K562 treated with DMSO at 1 percent for 12 hours (cell line): ENCODE data around the gene CXorf38. TPM values are rescaled to one million over a fixed set of nuclear protein-coding genes. Genes with fewer than 3 reads are reported as not detected.

Source experiments
- total RNA-seq: library from RNA; unstranded; fragments of 300-600 nt; gene quantifications from 2 replicates; pipeline ENCODE4 v1.2.3, GENCODE V29; 2022; ENCODE audit not compliant: insufficient read depth

CXorf38 gene, protein sequence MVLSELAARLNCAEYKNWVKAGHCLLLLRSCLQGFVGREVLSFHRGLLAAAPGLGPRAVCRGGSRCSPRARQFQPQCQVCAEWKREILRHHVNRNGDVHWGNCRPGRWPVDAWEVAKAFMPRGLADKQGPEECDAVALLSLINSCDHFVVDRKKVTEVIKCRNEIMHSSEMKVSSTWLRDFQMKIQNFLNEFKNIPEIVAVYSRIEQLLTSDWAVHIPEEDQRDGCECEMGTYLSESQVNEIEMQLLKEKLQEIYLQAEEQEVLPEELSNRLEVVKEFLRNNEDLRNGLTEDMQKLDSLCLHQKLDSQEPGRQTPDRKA
- 2.4 and 6.9 TPM in 2 replicates for total RNA-seq

DNA sequence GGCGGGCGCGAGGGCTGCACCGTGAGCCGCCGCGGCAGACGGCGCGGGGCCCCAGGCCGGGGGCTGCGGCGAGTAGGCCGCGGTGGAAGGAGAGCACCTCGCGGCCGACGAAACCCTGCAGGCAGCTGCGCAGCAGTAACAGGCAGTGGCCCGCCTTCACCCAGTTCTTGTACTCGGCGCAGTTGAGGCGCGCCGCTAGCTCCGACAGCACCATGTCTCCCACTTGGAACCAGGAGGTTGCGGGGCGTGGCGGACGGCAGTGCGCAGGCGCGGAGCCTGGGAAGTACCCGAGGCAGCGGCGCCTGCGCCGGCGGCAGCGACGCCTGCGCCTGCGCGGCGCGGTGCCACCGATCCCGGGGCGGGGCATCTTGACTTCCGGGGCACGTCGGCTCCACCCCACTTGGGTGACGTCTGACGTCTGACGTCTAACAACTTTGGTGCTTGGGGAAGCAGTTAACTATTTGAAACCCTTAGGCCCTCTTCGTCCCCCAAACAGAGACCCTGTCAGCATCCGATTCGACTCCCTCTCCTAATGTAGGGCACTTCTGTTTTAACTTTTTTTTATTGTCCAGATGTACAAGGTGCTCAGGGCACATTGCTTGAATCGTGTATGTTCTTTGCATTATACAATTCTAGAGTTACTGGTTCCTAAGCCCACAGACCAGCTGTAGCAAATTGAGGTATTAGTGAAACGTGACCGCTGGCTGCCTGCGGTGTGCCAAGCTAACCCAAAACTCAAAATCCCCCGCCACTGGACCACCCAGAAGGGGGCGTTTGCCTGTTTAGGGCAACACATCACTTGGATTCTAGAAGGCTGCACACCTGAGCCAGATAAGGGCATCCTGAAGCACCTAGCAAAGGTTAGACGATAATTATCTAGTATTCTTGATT is at the start of gene CXorf38:
Gene CXorf38 (minus strand): TSS at position 255 of the 891 bp plus-strand sequence. CDS start 41 bp downstream, at position 214.

DNA sequence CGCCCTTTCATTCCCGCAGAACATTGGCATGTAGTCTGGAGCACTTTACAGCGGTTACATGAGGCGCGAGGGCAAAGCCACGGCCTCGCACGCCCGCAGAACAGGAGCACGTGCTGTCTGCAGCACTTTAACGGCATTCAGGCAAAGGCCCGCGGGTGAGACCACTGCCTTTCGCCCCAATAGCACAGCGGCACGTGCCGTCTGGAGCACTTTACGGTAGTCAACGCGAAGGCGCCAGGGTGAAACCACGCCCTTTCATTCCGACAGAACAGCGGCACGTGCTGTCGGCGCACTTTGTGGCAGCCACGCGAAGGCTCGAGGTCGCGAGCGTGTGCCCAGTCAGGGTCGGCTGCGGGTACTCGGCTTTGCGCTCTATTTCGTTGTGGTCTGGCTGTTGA is 24.2 kb downstream of the CXorf38 start, which contains the start of gene MPC1L:
Gene MPC1L (plus strand): TSS at position 290 of the 398 bp plus-strand sequence. CDS start 138 bp downstream, outside the sequence.

DNA sequence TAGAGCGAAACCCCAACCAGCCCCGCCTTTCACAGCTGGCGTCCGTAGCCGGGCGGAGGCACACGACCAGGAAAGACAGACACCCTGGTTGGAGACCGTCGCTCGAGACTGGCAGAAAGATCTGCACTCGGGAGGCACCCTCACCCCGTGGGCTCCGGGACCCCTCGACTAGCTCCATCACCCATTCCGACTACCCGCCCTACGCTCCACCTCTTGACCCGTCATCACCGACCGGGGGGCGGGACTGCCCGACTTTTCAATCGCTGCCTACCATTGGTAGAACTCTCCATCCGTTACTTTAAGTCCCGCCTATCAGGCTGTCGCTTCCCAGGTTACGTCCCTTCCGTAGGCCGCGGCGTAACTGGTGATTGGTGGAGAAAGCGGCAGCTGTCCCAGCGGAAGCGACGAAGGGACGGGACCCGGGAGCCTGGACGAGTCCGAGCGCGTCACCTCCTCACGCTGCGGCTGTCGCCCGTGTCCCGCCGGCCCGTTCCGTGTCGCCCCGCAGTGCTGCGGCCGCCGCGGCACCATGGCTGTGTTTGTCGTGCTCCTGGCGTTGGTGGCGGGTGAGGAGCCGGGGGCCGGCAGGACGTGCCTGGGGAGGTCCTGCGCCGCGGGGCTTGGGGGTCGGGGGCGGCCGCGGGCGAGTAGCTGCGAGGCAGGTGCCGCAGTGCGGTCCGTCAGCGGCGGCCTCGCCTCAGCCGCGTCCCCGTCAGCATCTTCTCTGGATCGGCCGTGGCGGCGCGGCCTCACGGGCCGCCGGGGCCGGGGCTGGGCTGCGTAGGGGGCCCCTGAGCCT is 66.6 kb downstream of the CXorf38 start, which contains the start of gene ATP6AP2:
Gene ATP6AP2 (plus strand): TSS at position 434 of the 799 bp plus-strand sequence. CDS start 96 bp downstream, at position 530.

Other genes with a start within 250 kb of the CXorf38 start
- gene ATP6AP2, start 66.6 kb downstream of the CXorf38 start, total RNA-seq, result 18.6 and 47.9 TPM in 2 replicates
- gene MPC1L, start 24.1 kb downstream of the CXorf38 start, total RNA-seq, result not detected in 2 replicates
- gene MED14, start 88.0 kb upstream of the CXorf38 start, total RNA-seq, result 7.9 and 19.8 TPM in 2 replicates